Liver (tissue), 9 donors: ENCODE data around the gene CCL24. TPM values are rescaled to one million over a fixed set of nuclear protein-coding genes. Genes with fewer than 3 reads are reported as not detected.
A peak's percentile ranks its signal among the peaks of the same experiment; 100 is the strongest.
"Not testable (repeated sequence)": the region's sequence is repeated elsewhere in the genome, so short reads cannot be mapped to it uniquely, and the experiment has no call there.

Experiments
- DNase-seq: peaks from one replicate; pipeline ENCODE4 v3.0.0-alpha.2; 2017; ENCODE audit warnings: low spot score
- H3K27ac ChIP-seq, 2 donors: one replicate each; pipeline ENCODE4 v1.7.0; 2013; ENCODE audit warnings: inconsistent platforms in 2 of 2, low read length in 2 of 2, control low read depth in 1 of 2, low read depth in 1 of 2, mild to moderate bottlenecking in 1 of 2
- H3K27me3 ChIP-seq, 4 donors: one replicate each; pipeline versions ENCODE4 v1.6.1 to v1.7.0; 2013; ENCODE audit warnings: low read length in 3 of 4, inconsistent platforms in 1 of 4, mild to moderate bottlenecking in 1 of 4, moderate library complexity in 1 of 4; ENCODE audit not compliant: control insufficient read depth in 4 of 4, insufficient read depth in 4 of 4
- H3K36me3 ChIP-seq, 4 donors: one replicate each; pipeline versions ENCODE4 v1.6.1 to v1.7.0; 2013; ENCODE audit warnings: low read length in 3 of 4, mild to moderate bottlenecking in 3 of 4, low read depth in 1 of 4, moderate library complexity in 1 of 4; ENCODE audit not compliant: control insufficient read depth in 4 of 4, insufficient read depth in 3 of 4
- H3K4me1 ChIP-seq, 4 donors: one replicate each; pipeline versions ENCODE4 v1.6.1 to v1.7.0; 2013; ENCODE audit warnings: low read length in 3 of 4, mild to moderate bottlenecking in 3 of 4, moderate library complexity in 1 of 4; ENCODE audit not compliant: control insufficient read depth in 4 of 4, insufficient read depth in 4 of 4
- H3K4me3 ChIP-seq, 3 donors: one replicate each; pipeline versions ENCODE4 v1.6.1 to v1.7.0; 2013; ENCODE audit warnings: low read length in 3 of 3, control low read depth in 1 of 3, low read depth in 1 of 3, mild to moderate bottlenecking in 1 of 3
- H3K9ac ChIP-seq, 2 donors: one replicate each; pipeline ENCODE4 v1.7.0; 2013; ENCODE audit warnings: low read length in 2 of 2, mild to moderate bottlenecking in 2 of 2, moderate library complexity in 2 of 2, control low read depth in 1 of 2, low read depth in 1 of 2
- H3K9me3 ChIP-seq, 4 donors: one replicate each; pipeline versions ENCODE4 v1.6.1 to v1.7.0; 2013; ENCODE audit warnings: low read length in 3 of 4; ENCODE audit not compliant: control insufficient read depth in 4 of 4
- ATF3 ChIP-seq: IDR thresholded peaks from 2 replicates; pipeline ENCODE4 v1.6.1; 2016; ENCODE audit warnings: antibody characterized with exemption
- CTCF ChIP-seq: fragments of 150-350 bp; IDR thresholded peaks from 2 replicates; pipeline ENCODE4 v1.5.1; 2017; ENCODE audit warnings: improper control_type of control experiment, low read depth, low read length; ENCODE audit not compliant: missing input control
- FOXA1 ChIP-seq: IDR thresholded peaks from 2 replicates; pipeline ENCODE4 v1.6.1; 2016; ENCODE audit warnings: antibody characterized with exemption
- FOXA2 ChIP-seq: IDR thresholded peaks from 2 replicates; pipeline ENCODE4 v1.6.1; 2016; ENCODE audit warnings: antibody characterized with exemption
- HNF4A ChIP-seq, 2 donors: conservative IDR thresholded peaks; 2 replicates each; pipeline ENCODE4 v1.6.1; 2016; ENCODE audit warnings: antibody characterized with exemption in 2 of 2, mild to moderate bottlenecking in 2 of 2
- JUND ChIP-seq, 2 donors: IDR thresholded peaks; 2 replicates each; pipeline ENCODE4 v1.6.1; 2016; ENCODE audit warnings: antibody characterized with exemption in 2 of 2
- MAX ChIP-seq: IDR thresholded peaks from 2 replicates; pipeline ENCODE4 v1.6.1; 2016; ENCODE audit warnings: antibody characterized with exemption
- RAD21 ChIP-seq, 2 donors: IDR thresholded peaks; 2 replicates each; pipeline ENCODE4 v1.6.1; 2016; ENCODE audit warnings: antibody characterized with exemption in 2 of 2, mild to moderate bottlenecking in 2 of 2
- RXRA ChIP-seq, 2 donors: IDR thresholded peaks; 2 replicates each; pipeline ENCODE4 v1.6.1; 2017 to 2018; ENCODE audit warnings: antibody characterized with exemption in 2 of 2, mild to moderate bottlenecking in 1 of 2
- YY1 ChIP-seq: IDR thresholded peaks from 2 replicates; pipeline ENCODE4 v1.6.1; 2016; ENCODE audit warnings: antibody characterized with exemption, mild to moderate bottlenecking
- WGBS: extraction: QIAGEN DNeasy Blood & Tissue Kit; methylation state at CpG from one replicate; pipeline ENCODE4 v1.1.7; 2013; 5-methylcytosine and 5-hydroxymethylcytosine counted together
- polyA plus RNA-seq, 2 donors: library from polyadenylated mRNA; stranded (reverse) in 1 of 2; unstranded in 1 of 2; fragments of 200-250 nt in 1 of 2; fragments of >200 nt in 1 of 2; fragmentation: Nextera tagmentation in 1 of 2; extraction: Ambion mirVana in 1 of 2; gene quantifications; one replicate each; pipeline versions ENCODE4 v1.2.1 to v1.2.3, GENCODE V29; 2013 to 2015
- total RNA-seq, 2 donors: library from RNA; depleted of rRNA; stranded (reverse); fragments of >200 nt; gene quantifications; one replicate each; pipeline ENCODE4 v1.2.3, GENCODE V29; 2014
- donor health status: healthy.
- donor health status: healthy.
- donor health status: healthy.
- donor health status: healthy.
- donor health status: healthy.

The CCL24 gene
- total and polyA plus RNA-seq, 4 donors: 0.47 to 2.1 (median 1.6) TPM; not detected in 1

GRCh38 chr7:75762350-75762917 is 51.2 kb downstream of the CCL24 start:
- H3K4me3 ChIP-seq: no peak overlapping the region
- no peak for DNase-seq
- 21% methylated on average over 2 of the region's 2 CpGs for WGBS
- no peak overlapping the region for H3K27ac ChIP-seq
- no peaks in the 10 kb centered on the region for H3K27me3 ChIP-seq
- TF ChIP-seq YY1: no peak
- no peak for TF ChIP-seq MAX
- peak; percentile 78 for TF ChIP-seq CTCF
- TF ChIP-seq FOXA2: peak; percentile 44
- peak in 1 of 2 donors; percentile 33 for TF ChIP-seq HNF4A (conservative IDR thresholded peaks at IDR 0.05)
- no peak for TF ChIP-seq FOXA1
- no peak for TF ChIP-seq ATF3
- peak; percentile 5 to 17 for TF ChIP-seq RXRA (IDR thresholded peaks at IDR 0.05)
- peak; percentile 98 for TF ChIP-seq RAD21 (IDR thresholded peaks at IDR 0.05)
- peak in 1 of 2 donors; percentile 20 for TF ChIP-seq JUND (IDR thresholded peaks at IDR 0.05)
- no peaks in the 10 kb centered on the region for H3K4me1 ChIP-seq
- no peaks in the 10 kb centered on the region for H3K36me3 ChIP-seq
- no peak overlapping the region for H3K9ac ChIP-seq
- no peaks in the 10 kb centered on the region for H3K9me3 ChIP-seq

GRCh38 chr7:75761801-75762200 is 51.8 kb downstream of the CCL24 start:
- DNase-seq: not testable (repeated sequence)
- 79% methylated on average over 3 of the region's 3 CpGs for WGBS

More at GRCh38 chr7:75761801-75762200, 51.8 kb downstream of the CCL24 start:
- H3K4me3 ChIP-seq, H3K27ac ChIP-seq, H3K36me3 ChIP-seq, H3K9me3 ChIP-seq, H3K27me3 ChIP-seq, H3K4me1 ChIP-seq, H3K9ac ChIP-seq: not testable (repeated sequence)

Other genes with a start within 250 kb of the CCL24 start
- gene HIP1, start 74.9 kb downstream of the CCL24 start, total RNA-seq: 10 to 100 TPM in 1 of 2 donors, 1 to 10 TPM in 1; 3.8 to 13.6 TPM
- gene HIP1, start 74.9 kb downstream of the CCL24 start, polyA plus RNA-seq: 1 to 10 TPM; 5.8 to 9.7 TPM
- gene CCL26, start 41.6 kb downstream of the CCL24 start, total RNA-seq: not detected
- gene CCL26, start 41.6 kb downstream of the CCL24 start, polyA plus RNA-seq: under 1 TPM; 0.09 to 0.33 TPM
- 10 to 100 TPM; 13.6 to 18.8 TPM for gene RHBDD2, start 65.2 kb upstream of the CCL24 start, total RNA-seq
- gene RHBDD2, start 65.2 kb upstream of the CCL24 start, polyA plus RNA-seq: 10 to 100 TPM; 55.7 to 65.0 TPM
- gene POR, start 101.3 kb upstream of the CCL24 start, total RNA-seq: 100 to 1,000 TPM; 116 to 571 TPM
- 100 to 1,000 TPM; 377 to 973 TPM for gene POR, start 101.3 kb upstream of the CCL24 start, polyA plus RNA-seq
- 10 to 100 TPM; 18.7 to 29.5 TPM for gene TMEM120A, start 180.8 kb upstream of the CCL24 start, total RNA-seq
- gene TMEM120A, start 180.8 kb upstream of the CCL24 start, polyA plus RNA-seq: 10 to 100 TPM; 34.8 to 73.9 TPM
- 10 to 100 TPM; 16.7 to 17.6 TPM for gene STYXL1, start 234.2 kb upstream of the CCL24 start, total RNA-seq
- 10 to 100 TPM; 16.4 to 27.5 TPM for gene STYXL1, start 234.2 kb upstream of the CCL24 start, polyA plus RNA-seq
- gene MDH2, start 234.3 kb upstream of the CCL24 start, total RNA-seq: 10 to 100 TPM; 33.6 to 84.7 TPM
- 100 to 1,000 TPM; 241 to 275 TPM for gene MDH2, start 234.3 kb upstream of the CCL24 start, polyA plus RNA-seq